GM19395 (cell line): ENCODE measurements around the gene TNNI2.

Experiments
- ATAC-seq: cut with Tn5 transposase; IDR thresholded peaks from one replicate; pipeline ENCODE4 v1.9.1; 2021; ENCODE audit warnings: mild to moderate bottlenecking, moderate library complexity; ENCODE audit not compliant: unreplicated experiment

Gene TNNI2

DNA sequence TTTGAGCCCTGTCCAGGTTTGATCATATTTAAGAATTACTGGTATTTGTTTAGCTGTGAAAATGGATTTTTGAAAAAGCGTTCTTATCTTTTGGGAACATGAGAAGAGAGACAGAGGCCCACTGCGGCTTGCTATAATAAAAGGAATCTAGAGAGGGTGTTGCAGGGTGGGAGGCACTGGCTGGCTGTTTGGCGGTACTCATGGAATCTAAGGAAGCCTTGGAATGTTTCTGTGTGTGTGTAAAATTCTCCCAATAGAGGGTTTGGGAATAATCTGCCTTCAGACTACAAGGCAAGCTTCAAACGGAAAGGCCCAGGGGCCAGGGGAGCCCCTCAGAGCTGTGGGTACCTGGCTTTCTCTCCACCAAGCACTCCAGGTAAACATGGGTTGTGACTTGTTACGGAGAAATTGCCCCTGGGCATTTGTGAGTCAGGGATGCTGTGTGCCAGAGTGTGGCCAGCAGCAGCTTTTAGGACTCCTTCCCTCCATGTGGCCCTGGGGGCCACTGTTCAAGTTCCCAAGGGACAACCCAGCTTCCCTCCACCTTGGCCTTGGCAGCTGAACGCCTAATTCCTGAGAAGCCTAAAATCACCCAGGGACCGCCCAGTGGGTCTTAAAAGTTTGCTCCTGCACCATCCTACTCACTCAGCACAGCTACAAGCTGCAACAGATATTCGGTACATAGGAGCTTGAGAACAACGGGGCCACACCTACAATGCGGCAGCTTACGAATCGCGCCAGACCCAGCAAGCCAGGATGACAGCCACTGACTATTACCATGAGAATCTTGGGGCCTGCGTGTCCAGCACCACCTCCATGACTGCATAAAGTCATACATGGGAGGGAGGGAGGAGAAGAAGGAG, 18.1 kb upstream of the TNNI2 start:
- no peak for ATAC-seq

DNA sequence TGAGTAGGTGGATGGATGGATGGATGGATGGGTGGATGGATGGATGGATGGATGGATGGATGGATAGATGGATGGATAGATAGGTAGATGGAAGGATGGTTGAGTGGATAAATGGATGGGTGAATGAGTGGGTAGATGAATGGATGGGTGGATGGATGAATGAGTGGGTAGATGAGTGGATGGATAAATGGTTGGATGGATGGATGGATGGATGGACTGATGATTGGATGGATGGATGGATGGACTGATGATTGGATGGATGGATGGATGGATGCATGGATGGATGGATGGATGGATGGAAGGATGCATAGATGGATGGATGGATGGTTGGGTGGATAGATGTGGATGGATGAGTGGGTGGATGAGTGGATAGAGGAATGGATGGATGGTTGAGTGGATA, 17.2 kb upstream of the TNNI2 start:
- ATAC-seq, result no peak

DNA sequence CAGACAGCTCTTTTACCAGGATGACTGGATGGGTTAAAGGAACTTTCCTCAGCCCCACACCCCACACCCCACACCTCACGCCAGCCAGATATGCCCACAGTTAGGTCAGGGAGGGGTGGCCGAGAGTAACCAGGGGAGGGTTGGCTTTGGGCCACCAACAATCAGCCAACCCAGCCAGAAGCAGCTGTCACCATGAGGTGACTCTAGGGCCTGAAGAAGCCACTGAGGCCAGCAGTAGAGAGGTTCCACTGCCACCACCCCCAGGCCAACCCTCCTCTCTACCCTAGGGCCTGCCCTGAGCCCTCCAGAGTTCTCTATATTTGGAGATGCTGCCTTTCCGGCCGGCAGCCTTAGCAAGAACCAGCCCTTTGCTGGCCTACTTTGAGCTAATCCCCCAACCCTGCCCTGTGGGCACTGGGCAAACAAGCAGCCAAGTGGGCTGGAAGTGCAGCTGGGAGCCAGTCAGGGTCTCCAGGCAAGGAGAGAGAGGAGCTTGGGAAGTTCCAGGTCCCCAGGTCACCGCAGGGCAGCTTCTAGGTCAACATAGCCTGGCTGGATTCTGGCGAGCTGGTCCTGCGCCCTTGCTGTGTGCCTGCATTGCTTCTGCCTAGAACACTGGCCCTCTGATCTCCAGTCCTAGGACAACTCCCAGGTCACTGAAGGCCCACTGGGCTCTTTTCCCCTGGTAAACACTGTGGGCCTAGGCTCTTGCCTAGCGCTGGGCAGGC, 16.0 kb upstream of the TNNI2 start:
- ATAC-seq, result no peak

DNA sequence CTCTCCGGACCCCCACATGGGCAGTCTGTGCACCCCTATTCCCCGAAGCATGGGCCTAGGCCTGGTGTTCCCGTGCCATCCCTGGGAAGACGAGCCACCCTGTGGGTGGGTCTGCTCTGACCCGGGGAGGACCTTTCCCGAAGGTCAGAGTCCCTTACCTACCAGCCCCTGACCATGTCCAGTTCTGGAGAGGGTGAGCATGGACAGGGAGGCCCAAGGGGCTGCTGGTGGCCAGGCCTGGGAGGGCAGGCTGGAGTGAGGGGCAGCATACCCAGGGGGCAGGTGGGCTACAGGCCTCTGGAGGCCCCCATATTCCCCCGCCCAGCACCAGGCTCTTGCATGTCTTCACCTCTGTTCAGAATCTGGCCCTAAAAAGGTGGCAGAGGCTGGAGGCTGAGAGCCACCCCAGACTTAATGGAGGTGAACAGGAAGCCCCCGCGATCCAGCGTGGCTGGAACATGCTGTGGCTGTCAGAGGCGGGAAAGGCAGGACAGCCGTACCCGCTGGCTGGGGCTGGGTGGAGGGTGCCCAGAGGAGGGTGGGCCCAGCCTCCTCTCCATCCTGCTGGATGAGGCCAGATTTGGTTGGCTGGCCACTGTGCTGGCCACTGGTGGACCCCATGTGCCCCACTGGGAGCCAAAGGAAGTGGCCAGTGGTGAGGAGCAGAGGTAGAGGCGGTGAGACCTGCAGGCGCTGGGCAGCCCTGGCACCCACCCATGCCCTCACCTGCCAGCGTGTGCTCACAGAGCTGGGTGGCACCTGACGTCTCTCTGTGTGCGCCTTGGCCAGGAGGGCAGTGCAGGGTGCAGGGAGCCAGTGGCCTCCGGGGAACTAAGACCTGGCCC, 15.2 kb upstream of the TNNI2 start:
- ATAC-seq, result no peak

DNA sequence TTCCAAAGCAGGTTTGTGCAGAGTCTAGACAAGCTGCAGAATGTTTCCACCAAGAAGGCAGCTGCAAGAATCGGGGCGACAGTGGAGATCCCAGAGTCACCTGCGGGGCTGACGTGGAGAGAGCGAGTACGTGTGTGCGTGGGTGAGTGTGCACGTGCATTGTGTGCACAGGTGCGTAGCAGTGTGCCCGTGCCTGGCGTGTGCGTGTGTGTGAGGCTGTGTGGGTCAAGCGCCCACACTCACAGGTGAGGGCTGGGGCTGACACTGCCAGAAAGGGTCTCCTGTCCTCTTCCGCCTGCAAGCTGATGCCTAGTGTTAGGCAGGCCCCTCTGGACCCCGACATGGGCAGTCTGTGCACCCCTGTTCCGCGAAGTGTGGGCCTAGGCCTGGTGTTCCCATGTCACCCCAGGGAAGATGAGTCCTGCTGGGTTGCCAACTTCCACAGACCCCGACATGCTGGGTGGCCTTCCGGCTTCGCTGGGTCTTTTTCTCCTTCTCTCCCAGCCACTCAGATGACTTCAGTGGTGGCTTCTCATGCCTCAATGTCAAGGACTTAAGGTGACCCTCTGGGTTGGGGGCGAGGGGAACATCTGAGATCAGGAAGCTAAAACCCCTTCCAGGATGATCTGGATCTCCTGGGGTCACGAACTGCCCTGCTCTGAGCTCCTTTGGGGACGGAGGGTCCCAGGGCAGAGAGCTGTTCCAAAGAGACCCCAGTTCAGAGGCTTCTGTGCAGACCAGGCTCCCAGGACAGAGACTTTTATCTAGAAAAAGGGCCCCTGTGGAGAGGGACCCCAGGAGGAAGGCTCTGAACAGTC, 14.4 kb upstream of the TNNI2 start:
- ATAC-seq, result no peak

DNA sequence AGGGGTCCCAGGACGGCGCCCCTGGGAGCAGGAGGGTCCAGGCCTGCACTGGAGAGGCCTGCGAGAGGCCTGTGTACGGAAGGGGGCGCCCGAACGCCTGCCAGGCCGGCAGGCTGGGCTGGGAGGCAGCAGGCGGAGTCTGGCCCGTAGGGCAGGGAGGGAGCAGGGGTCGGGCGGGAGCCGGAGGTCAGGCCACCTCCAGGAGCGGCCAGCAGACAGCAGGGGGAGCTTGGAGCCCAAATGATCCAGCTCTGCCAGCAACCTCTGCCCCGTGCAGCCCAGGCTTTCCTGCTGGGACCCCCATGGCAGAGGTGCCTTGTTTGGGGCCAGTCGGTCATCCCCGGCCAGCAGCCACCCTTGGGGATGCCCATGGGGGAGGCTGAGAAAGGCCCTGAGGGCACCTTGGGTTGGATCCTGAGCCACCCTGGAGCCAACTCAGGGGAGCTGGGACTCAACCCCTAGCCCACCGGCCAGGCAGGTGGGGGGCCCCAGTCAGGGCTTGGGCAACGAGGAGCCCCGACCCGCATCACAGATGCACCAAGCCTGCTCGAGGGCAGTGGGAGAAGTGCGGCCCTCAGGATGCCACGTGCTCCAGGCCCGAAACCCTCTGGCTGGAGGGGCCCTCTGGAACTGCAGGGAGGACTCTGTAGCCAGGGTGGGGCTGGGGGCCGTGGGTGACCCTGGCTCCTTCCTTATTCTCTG, 13.6 kb upstream of the TNNI2 start:
- ATAC-seq, result no peak

DNA sequence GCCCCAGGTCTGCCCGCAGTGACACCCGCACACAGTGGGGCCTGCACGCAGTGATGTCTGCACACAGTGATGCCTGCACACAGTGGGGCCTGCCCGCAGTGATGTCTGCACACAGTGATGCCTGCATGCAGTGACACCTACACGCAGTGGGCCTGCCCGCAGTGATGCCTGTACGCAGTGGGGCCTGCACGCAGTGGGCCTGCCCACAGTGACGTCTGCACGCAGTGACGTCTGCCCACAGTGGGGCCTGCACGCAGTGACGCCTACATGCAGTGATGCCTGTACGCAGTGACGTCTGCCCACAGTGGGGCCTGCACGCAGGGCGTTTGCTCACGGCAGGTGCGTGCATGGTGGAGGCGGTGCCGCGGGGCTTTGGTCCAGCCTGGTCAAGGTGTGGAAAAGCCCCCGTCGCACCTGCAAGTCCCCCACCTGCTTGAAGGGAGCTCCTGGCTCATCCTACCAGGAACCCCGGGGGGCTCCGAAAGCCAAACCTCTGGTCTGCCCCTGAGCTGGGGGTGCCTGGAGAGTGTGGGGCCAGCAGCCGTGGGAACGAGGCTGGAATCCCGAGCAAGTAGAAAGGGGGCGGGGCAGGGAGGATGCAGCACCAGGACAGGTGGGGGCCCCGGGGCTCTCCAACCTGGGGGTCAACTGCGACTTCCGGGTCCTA, 12.9 kb upstream of the TNNI2 start:
- no peak for ATAC-seq

DNA sequence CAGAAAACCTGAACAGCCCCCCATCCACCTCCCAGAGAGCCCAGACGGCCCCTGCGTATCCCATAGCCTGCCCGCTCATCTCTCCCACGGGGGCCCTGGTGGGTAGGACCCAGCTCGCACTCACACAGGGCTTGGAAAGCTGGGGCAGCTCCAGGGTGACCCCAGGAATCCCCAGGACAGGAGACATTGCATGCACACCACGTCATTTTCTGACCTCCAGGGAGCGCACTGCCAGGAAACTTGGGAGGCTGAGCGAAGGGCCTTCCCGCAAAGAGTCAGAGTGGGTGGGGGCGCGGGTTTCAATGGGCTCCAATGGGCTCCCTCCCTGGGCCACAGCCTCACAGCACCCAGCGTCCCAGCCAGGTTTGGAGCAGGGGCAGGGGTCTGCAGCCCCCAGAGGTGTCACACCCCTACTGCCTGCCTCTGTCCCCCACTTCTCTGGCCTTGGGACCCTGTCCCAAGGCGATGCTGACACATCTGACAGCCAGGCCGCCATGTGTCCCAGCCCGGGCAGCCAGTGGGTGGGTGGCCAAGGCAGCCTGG, 12.2 kb upstream of the TNNI2 start:
- ATAC-seq, result no peak

DNA sequence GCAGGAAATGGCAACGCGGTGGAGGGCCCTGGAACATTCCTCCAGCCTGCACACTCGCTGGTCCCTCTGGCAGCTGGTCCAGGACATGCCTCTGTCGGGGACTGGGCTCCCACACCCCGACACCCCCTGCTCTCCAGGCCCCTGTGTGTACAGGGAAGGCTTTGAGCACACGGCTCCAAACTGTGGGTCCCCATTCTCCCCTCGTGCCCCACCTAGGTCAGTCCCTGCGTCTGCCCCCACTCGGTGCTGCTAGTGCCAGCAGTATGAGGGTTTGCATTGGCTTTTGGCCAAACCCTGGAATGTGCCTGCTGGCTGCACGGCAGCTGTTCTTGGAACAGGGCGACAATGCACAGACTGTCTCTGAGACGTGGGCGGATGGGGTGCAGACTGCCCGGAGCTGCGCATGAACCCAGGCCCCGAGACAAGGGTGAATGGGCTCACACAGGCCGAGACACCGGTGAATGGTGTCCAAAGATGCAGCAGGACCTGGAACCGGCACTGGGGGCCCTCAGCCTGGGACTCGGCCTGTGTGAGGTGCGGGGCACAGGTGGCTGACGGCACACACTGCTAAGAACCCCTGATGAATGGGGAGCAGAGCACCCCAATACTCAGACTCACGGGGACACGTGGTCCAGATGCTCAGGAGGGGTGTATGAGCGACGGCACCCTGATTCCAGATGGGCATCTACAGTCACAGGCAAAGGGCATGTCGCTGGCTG, 11.5 kb upstream of the TNNI2 start:
- no peak for ATAC-seq

DNA sequence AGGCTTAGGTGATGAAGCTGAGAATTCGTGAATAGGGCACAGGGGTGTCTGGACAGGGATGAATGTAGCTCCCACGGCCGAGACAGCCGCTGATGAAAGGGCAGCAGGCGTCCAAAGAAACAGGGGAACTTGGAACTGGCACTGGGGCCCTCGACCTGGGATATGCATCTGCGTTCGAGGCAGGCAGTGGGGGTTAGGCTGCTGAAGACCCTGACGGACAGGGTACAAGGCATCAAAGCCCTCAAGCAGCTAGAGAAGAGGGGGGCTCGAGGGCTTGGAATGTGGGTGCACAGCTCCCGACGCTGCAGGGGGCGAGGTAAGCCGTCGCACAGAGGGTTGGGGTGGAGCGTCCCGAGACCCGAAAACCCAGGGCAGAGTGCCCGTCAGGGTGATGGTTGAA, 10.8 kb upstream of the TNNI2 start:
- no peak for ATAC-seq

DNA sequence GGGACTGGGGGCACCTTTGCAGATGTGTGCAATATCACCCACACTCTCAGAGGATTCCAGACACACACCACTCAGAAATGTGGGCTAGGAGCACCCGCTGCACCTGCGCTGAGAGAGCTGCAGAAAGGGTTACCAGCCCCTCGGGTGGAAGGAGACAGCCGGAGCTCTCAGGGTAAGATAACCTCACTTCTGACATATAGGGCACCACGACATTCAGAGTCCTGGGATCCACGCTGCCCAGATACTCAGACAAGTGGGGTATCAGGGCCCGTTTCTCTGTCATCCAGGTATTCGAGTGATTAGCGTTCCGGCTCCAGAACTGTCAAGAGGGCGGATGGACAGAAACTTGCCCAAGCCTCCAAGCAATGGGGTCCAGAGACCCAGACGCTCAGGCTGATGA, 10.2 kb upstream of the TNNI2 start:
- no peak for ATAC-seq

DNA sequence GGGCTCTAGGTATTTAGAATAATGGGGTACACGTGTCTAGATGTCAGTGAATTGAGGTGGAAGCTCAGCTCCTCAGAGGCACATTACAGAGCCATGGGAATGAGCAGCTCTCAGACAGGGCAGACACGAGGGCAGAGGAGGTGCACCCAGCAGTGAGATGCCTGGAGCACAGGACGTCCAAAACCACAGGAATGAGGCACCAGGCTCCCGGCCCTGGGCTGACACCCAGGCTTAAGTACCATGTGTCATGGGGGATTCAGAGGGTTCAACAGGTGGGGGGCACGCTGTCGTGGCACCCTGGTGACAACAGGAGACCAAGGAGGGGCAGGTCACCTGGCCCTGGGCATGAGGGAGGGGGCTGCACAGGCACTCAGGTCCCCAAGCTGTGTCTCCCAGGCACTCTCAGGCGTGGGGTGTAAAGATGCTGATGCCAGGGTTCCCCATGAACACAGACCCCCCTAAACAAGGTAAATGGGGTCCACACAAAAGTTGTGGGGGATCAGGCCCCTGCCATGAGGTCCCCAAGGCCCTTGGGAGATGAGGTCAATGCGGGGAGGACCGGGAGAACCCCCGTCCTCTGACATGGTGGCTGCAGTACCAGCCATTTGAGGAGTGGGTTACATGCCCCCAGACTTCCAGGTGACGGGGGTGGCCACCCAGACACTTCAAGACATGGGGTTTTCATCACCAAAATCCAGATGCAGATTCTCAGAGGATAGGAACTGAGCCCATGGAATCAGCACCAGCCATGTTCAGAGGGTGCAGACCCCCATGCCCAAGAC, 9.6 kb upstream of the TNNI2 start:
- ATAC-seq, result no peak

DNA sequence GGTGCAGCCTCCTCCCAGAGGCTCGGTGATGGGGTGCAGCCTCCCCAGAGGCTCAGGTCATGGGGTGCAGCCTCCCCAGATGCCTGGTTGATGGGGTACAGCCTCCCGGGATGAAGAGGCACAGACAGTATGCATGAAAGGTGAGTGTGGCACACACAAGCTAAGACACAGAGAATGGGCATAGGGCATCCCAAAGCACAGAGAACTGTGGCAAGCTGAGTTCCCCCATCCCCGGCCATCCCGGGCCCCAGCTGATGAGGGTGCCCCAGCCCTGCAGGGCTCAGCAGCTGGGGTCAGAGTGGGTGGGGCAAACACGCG, 8.8 kb upstream of the TNNI2 start:
- no peak for ATAC-seq

DNA sequence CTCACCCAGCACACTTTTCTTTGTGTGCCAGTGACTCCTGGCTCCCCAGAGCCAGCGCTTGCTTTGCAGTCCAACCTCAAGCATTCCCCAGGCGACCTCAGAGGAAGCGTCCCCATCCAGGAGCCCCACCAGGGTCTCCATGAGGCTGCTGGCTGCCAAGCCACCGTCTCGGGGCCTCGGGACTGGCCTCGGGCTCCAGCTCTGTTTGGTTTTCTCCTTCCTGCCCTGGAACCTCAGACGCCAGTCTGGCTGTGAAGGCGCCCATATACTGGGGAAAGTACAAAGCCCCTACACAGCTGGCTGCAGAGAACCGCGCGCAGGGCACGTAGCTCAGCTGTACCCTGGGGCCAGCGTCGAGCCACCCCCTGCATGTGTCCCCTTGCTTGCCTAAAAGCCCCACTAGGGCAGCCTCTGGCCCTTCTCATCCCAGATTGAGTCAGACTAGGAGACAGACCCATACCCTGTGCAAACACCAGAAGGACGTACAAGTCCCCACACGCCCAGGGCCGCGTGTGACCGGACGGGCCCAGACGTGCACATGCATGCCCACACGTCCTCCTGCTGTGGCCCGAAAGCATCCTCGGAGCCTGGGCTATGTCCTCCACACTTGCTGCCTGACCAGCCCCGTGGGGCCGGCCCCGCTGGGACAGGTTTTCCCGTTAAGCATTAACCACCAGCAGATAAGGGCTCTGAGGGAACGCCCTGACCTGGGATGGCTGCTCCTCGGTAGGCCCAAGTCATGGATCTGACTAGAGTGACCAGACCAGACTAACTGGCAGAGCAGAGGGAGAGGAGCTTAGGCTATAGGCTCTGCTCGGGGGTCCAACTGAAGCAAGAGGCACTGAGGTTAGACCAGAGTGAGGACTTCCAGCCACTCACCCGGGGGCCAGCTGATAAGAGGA, 8.2 kb upstream of the TNNI2 start:
- no peak for ATAC-seq

DNA sequence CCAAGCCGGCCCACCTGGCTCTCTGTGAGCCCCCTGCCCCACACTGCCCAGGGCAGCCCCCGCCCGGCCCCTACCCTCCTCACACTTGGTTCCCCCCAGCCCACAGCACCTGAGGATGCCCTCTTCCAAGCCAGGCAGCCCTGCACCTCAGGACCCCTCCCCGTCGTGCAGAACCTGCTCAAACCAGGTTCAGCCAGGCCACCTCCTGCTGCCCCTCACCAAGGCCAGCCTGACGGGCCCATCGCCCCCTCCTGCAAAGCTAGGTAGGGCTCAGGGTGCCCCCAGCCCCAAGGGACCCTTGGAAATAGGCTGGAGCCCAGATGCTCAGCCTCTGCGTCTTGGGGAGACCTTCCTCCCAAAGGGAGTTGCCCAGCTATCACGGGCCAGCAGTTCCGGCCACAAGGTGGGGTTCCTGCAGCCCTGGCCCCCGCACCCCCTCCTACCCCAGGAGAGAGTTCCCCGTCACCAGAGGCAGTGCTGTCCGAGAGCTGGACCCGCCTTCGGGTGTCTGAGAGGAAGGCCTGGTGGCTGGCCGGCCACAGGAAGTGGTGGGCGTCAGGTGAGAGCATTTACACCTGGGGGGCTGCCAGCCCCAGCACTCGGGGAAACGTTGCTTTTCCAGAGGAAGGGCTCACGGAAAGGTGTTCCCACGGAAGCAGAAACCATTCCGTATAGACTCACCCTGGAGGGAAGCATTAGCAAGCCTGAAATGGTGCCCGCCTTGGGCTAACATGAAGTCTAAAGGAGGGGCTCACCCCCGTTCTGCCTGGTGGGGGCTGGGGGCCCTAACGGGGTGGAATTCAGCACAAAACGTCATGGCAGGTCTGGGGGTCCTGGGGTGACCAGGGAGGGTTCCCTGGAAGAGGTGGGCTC, 7.2 kb upstream of the TNNI2 start:
- no peak for ATAC-seq
